NOMO-1 (cell line): ENCODE data around the gene PEX11A.

Source experiments
- DNase-seq, 2 experiments: peaks; one replicate each; lab custom pipeline; 2025; ENCODE audit not compliant: unreplicated experiment in 2 of 2; lab: John Stamatoyannopoulos, UW

The PEX11A gene

GRCh38 chr15:89631902-89632264 is 58.7 kb downstream of the PEX11A start:
- no peak for DNase-seq
